Liver (tissue), 9 donors: Measurements from ENCODE around the gene CELA1. TPM values are rescaled to one million over a fixed set of nuclear protein-coding genes. Genes with fewer than 3 reads are reported as not detected.

ENCODE experiments used
- DNase-seq: peaks from one replicate; pipeline ENCODE4 v3.0.0-alpha.2; 2017; ENCODE audit warnings: low spot score
- H3K27ac ChIP-seq, 2 donors: one replicate each; pipeline ENCODE4 v1.7.0; 2013; ENCODE audit warnings: inconsistent platforms in 2 of 2, low read length in 2 of 2, control low read depth in 1 of 2, low read depth in 1 of 2, mild to moderate bottlenecking in 1 of 2
- H3K27me3 ChIP-seq, 4 donors: one replicate each; pipeline versions ENCODE4 v1.6.1 to v1.7.0; 2013; ENCODE audit warnings: low read length in 3 of 4, inconsistent platforms in 1 of 4, mild to moderate bottlenecking in 1 of 4, moderate library complexity in 1 of 4; ENCODE audit not compliant: control insufficient read depth in 4 of 4, insufficient read depth in 4 of 4
- H3K36me3 ChIP-seq, 4 donors: one replicate each; pipeline versions ENCODE4 v1.6.1 to v1.7.0; 2013; ENCODE audit warnings: low read length in 3 of 4, mild to moderate bottlenecking in 3 of 4, low read depth in 1 of 4, moderate library complexity in 1 of 4; ENCODE audit not compliant: control insufficient read depth in 4 of 4, insufficient read depth in 3 of 4
- H3K4me1 ChIP-seq, 4 donors: one replicate each; pipeline versions ENCODE4 v1.6.1 to v1.7.0; 2013; ENCODE audit warnings: low read length in 3 of 4, mild to moderate bottlenecking in 3 of 4, moderate library complexity in 1 of 4; ENCODE audit not compliant: control insufficient read depth in 4 of 4, insufficient read depth in 4 of 4
- H3K4me3 ChIP-seq, 3 donors: one replicate each; pipeline versions ENCODE4 v1.6.1 to v1.7.0; 2013; ENCODE audit warnings: low read length in 3 of 3, control low read depth in 1 of 3, low read depth in 1 of 3, mild to moderate bottlenecking in 1 of 3
- H3K9ac ChIP-seq, 2 donors: one replicate each; pipeline ENCODE4 v1.7.0; 2013; ENCODE audit warnings: low read length in 2 of 2, mild to moderate bottlenecking in 2 of 2, moderate library complexity in 2 of 2, control low read depth in 1 of 2, low read depth in 1 of 2
- H3K9me3 ChIP-seq, 4 donors: one replicate each; pipeline versions ENCODE4 v1.6.1 to v1.7.0; 2013; ENCODE audit warnings: low read length in 3 of 4; ENCODE audit not compliant: control insufficient read depth in 4 of 4
- CTCF ChIP-seq: fragments of 150-350 bp; IDR thresholded peaks from 2 replicates; pipeline ENCODE4 v1.5.1; 2017; ENCODE audit warnings: improper control_type of control experiment, low read depth, low read length; ENCODE audit not compliant: missing input control
- WGBS: extraction: QIAGEN DNeasy Blood & Tissue Kit; methylation state at CpG from one replicate; pipeline ENCODE4 v1.1.7; 2013; 5-methylcytosine and 5-hydroxymethylcytosine counted together
- polyA plus RNA-seq, 2 donors: library from polyadenylated mRNA; stranded (reverse) in 1 of 2; unstranded in 1 of 2; fragments of 200-250 nt in 1 of 2; fragments of >200 nt in 1 of 2; fragmentation: Nextera tagmentation in 1 of 2; extraction: Ambion mirVana in 1 of 2; gene quantifications; one replicate each; pipeline versions ENCODE4 v1.2.1 to v1.2.3, GENCODE V29; 2013 to 2015
- total RNA-seq, 2 donors: library from RNA; depleted of rRNA; stranded (reverse); fragments of >200 nt; gene quantifications; one replicate each; pipeline ENCODE4 v1.2.3, GENCODE V29; 2014
- donor health status: healthy.
- donor health status: healthy.
- donor health status: healthy.
- donor health status: healthy.
- donor health status: healthy.

CELA1 gene
- total and polyA plus RNA-seq, 4 donors: not detected

- Histone ChIP-seq H3K27ac (no peak overlapping the region), H3K4me1 (no peaks in the 10 kb centered on the region), H3K27me3 (no peaks in the 10 kb centered on the region), H3K4me3 (no peak overlapping the region), H3K9ac (no peak overlapping the region), H3K9me3 (no peaks in the 10 kb centered on the region), H3K36me3 (no peaks in the 10 kb centered on the region)
- TF ChIP-seq CTCF: no peak
- DNase-seq: no peak
- WGBS: 94% methylated on average over 4 of the region's 4 CpGs
These were observed 65.1 kb downstream of the CELA1 start for GRCh38 chr12:51281202-51281924.

Other genes with a start within 250 kb of the CELA1 start
- gene TFCP2, start 173.5 kb downstream of the CELA1 start, total RNA-seq: 1 to 10 TPM; 6.1 to 8.6 TPM
- 1 to 10 TPM; 1.6 to 4.2 TPM for gene TFCP2, start 173.5 kb downstream of the CELA1 start, polyA plus RNA-seq
- gene POU6F1, start 128.6 kb downstream of the CELA1 start, total RNA-seq: 1 to 10 TPM in 1 of 2 donors, under 1 TPM in 1; 0.33 to 1.8 TPM
- 1 to 10 TPM; 1.3 to 2.8 TPM for gene POU6F1, start 128.6 kb downstream of the CELA1 start, polyA plus RNA-seq
- gene DAZAP2, start 107.9 kb downstream of the CELA1 start, total RNA-seq: 100 to 1,000 TPM in 1 of 2 donors, 10 to 100 TPM in 1; 66.0 to 109 TPM
- 100 to 1,000 TPM; 161 to 218 TPM for gene DAZAP2, start 107.9 kb downstream of the CELA1 start, polyA plus RNA-seq
- 1 to 10 TPM; 2.4 to 3.3 TPM for gene SMAGP, start 76.3 kb downstream of the CELA1 start, total RNA-seq
- 1 to 10 TPM; 5.0 to 6.4 TPM for gene SMAGP, start 76.3 kb downstream of the CELA1 start, polyA plus RNA-seq
- gene BIN2, start 22.5 kb downstream of the CELA1 start, total RNA-seq: 10 to 100 TPM in 1 of 2 donors, 1 to 10 TPM in 1; 6.0 to 10.2 TPM
- 1 to 10 TPM; 1.9 to 2.8 TPM for gene BIN2, start 22.5 kb downstream of the CELA1 start, polyA plus RNA-seq
- gene GALNT6, start 44.7 kb upstream of the CELA1 start, total RNA-seq: 10 to 100 TPM in 1 of 2 donors, 1 to 10 TPM in 1; 1.5 to 24.1 TPM
- gene GALNT6, start 44.7 kb upstream of the CELA1 start, polyA plus RNA-seq: under 1 TPM; 0.40 to 0.80 TPM
- gene SLC4A8, start 78.2 kb upstream of the CELA1 start, total RNA-seq: 1 to 10 TPM in 1 of 2 donors, under 1 TPM in 1; 0.75 to 1.0 TPM
- gene SLC4A8, start 78.2 kb upstream of the CELA1 start, polyA plus RNA-seq: under 1 TPM in 1 of 2 donors, not detected in 1; 0.07 TPM
- gene SCN8A, start 244.6 kb upstream of the CELA1 start, total RNA-seq: 10 to 100 TPM in 1 of 2 donors, 1 to 10 TPM in 1; 5.6 to 12.7 TPM
- 1 to 10 TPM in 1 of 2 donors, under 1 TPM in 1; 0.84 to 1.9 TPM for gene SCN8A, start 244.6 kb upstream of the CELA1 start, polyA plus RNA-seq